Gastroesophageal sphincter (tissue), 4 donors: Measurements from ENCODE around the gene SIPA1L3. TPM values are rescaled to one million over a fixed set of nuclear protein-coding genes. Genes with fewer than 3 reads are reported as not detected.

ENCODE experiments used
- ATAC-seq: fragments of 150-250 bp; one replicate; pipeline ENCODE4 v1.9.1; 2016; ENCODE audit warnings: mild to moderate bottlenecking, moderate library complexity
- H3K27ac ChIP-seq, 4 donors: fragments of 200-600 bp; sonication (generic) in 3 of 4; 1 replicate in 3 of 4; 2 replicates in 1 of 4; pipeline ENCODE4 v1.5.1; 2016 to 2019
- H3K27me3 ChIP-seq: fragments of 200-600 bp; sonication (generic); one replicate; pipeline ENCODE4 v1.5.1; 2019
- H3K36me3 ChIP-seq, 2 donors: fragments of 200-600 bp; sonication (generic); one replicate each; pipeline ENCODE4 v1.5.1; 2019; ENCODE audit warnings: control low read depth in 1 of 2
- H3K4me1 ChIP-seq, 3 donors: fragments of 200-600 bp; sonication (generic); 1 replicate in 2 of 3; 2 replicates in 1 of 3; pipeline ENCODE4 v1.5.1; 2016 to 2019; ENCODE audit warnings: control low read depth in 2 of 3
- H3K4me3 ChIP-seq, 2 donors: fragments of 200-600 bp; sonication (generic); one replicate each; pipeline ENCODE4 v1.5.1; 2019; ENCODE audit warnings: mild to moderate bottlenecking in 1 of 2, moderate library complexity in 1 of 2
- H3K9me3 ChIP-seq, 3 donors: fragments of 200-600 bp; sonication (generic); one replicate each; pipeline ENCODE4 v1.5.1; 2017 to 2019; ENCODE audit warnings: control low read depth in 2 of 3
- EP300 ChIP-seq: sonication (generic); formaldehyde crosslinking; IDR thresholded peaks from one replicate; pipeline ENCODE4 v1.6.1; 2017; ENCODE audit warnings: antibody characterized with exemption, mild to moderate bottlenecking
- POLR2A ChIP-seq, 2 donors: fragments of 450-650 bp; IDR thresholded peaks; one replicate each; pipeline ENCODE4 v1.6.1; 2017; ENCODE audit warnings: antibody characterized with exemption in 2 of 2, mild to moderate bottlenecking in 2 of 2, moderate library complexity in 1 of 2
- POLR2AphosphoS5 ChIP-seq: sonication (generic); formaldehyde crosslinking; IDR thresholded peaks from one replicate; pipeline ENCODE4 v1.6.1; 2017; ENCODE audit warnings: antibody characterized with exemption
- WGBS, 2 donors: methylation state at CpG; one replicate each; pipeline ENCODE4 v1.1.5; 2018; ENCODE audit warnings: low coverage in 1 of 2; 5-methylcytosine and 5-hydroxymethylcytosine counted together
- total RNA-seq, 4 donors: library from RNA; depleted of rRNA; stranded (reverse); fragments of >200 nt; gene quantifications; one replicate each; pipeline ENCODE4 v1.1.0, GENCODE V29; 2016
- TF ChIP-seq, protein P1 (sequence below), 4 experiments: fragments of 200-600 bp in 2 of 4; fragments of 450-650 bp in 2 of 4; sonication (generic) in 1 of 4; IDR thresholded peaks; one replicate each; pipeline ENCODE4 v1.5.1; 2017 to 2019; ENCODE audit warnings: antibody characterized with exemption in 4 of 4, mild to moderate bottlenecking in 2 of 4, moderate library complexity in 2 of 4

SIPA1L3 gene
- total RNA-seq, 4 donors from 2014 or later, result 5.9 to 20.2 (median 11.8) TPM

GRCh38 chr19:37926711-37927110 is 19.7 kb downstream of the SIPA1L3 start:
- TF ChIP-seq EP300 (no peak), POLR2A (IDR thresholded peaks at IDR 0.05) (no peak), POLR2AphosphoS5 (no peak)
- TF ChIP-seq, protein P1, sequence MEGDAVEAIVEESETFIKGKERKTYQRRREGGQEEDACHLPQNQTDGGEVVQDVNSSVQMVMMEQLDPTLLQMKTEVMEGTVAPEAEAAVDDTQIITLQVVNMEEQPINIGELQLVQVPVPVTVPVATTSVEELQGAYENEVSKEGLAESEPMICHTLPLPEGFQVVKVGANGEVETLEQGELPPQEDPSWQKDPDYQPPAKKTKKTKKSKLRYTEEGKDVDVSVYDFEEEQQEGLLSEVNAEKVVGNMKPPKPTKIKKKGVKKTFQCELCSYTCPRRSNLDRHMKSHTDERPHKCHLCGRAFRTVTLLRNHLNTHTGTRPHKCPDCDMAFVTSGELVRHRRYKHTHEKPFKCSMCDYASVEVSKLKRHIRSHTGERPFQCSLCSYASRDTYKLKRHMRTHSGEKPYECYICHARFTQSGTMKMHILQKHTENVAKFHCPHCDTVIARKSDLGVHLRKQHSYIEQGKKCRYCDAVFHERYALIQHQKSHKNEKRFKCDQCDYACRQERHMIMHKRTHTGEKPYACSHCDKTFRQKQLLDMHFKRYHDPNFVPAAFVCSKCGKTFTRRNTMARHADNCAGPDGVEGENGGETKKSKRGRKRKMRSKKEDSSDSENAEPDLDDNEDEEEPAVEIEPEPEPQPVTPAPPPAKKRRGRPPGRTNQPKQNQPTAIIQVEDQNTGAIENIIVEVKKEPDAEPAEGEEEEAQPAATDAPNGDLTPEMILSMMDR (IDR thresholded peaks at IDR 0.05), result no peak
- Histone ChIP-seq H3K4me1 (peaks cover 0 to 5% (median 0%) of the 10 kb centered on the region in 3 donors), H3K4me3 (no peak overlapping the region), H3K27me3 (no peaks in the 10 kb centered on the region), H3K36me3 (peaks cover 0 to 6% of the 10 kb centered on the region in 2 donors), H3K27ac (no peak overlapping the region), H3K9me3 (no peaks in the 10 kb centered on the region)
- no peak for ATAC-seq
- WGBS, 2 donors, result 69 to 83% methylated on average over 3 to 4 of the region's 5 CpGs

GRCh38 chr19:37928527-37929286 is 21.7 kb downstream of the SIPA1L3 start:
- no peak for ATAC-seq
- H3K36me3 ChIP-seq, result no peaks in the 10 kb centered on the region
- WGBS, 2 donors, result 65 to 90% methylated on average over 2 to 4 of the region's 5 CpGs
- H3K9me3 ChIP-seq, result no peaks in the 10 kb centered on the region
- peaks cover 0 to 24% (median 0%) of the 10 kb centered on the region in 3 donors for H3K4me1 ChIP-seq
- H3K27me3 ChIP-seq, result no peaks in the 10 kb centered on the region
- no peak overlapping the region for H3K4me3 ChIP-seq
- no peak for TF ChIP-seq EP300
- no peak for TF ChIP-seq POLR2AphosphoS5
- TF ChIP-seq POLR2A (IDR thresholded peaks at IDR 0.05), result no peak
- TF ChIP-seq, protein P1 (IDR thresholded peaks at IDR 0.05), result no peak
- H3K27ac ChIP-seq, result no peak overlapping the region

- 83 to 100% methylated on average over 1 to 4 of the region's 4 CpGs for WGBS, 2 donors
- Histone ChIP-seq H3K4me3 (no peak overlapping the region), H3K4me1 (peaks cover 0 to 31% (median 0%) of the 10 kb centered on the region in 3 donors)
Measured at GRCh38 chr19:37929355-37929923, 22.4 kb downstream of the SIPA1L3 start.

DNA sequence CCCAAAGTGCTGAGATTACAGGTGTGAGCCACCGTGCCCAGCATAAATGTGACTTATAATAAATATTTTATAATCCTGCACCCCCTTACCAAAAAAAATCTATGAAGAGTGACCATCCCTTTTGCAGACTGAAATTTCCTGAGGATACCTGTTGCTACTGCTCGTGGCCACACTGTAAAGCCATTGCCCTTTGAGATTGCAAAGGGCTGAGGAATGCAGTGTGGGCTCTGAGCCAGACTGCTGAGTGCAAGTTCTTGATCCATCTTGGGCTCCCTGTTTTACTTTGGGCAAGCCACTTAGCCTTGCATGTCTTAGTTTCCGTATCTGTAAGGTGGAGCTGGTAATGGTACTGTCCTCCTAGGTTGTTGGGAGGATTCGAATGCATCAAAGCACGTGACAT is 23.4 kb downstream of the SIPA1L3 start:
- no peak for ATAC-seq
- Histone ChIP-seq H3K27me3 (no peaks in the 10 kb centered on the region), H3K36me3 (no peaks in the 10 kb centered on the region), H3K4me1 (peaks cover 0 to 31% (median 0%) of the 10 kb centered on the region in 3 donors), H3K9me3 (peaks cover 0 to 2% (median 0%) of the 10 kb centered on the region in 3 donors), H3K4me3 (no peak overlapping the region), H3K27ac (no peak overlapping the region)
- TF ChIP-seq POLR2AphosphoS5 (no peak), POLR2A (IDR thresholded peaks at IDR 0.05) (no peak), EP300 (no peak)
- TF ChIP-seq, protein P1 (IDR thresholded peaks at IDR 0.05), result no peak
- WGBS, 2 donors, result 88 to 93% methylated on average over 2 of the region's 5 CpGs

More at GRCh38 chr19:37929355-37929923, 22.4 kb downstream of the SIPA1L3 start:
- Histone ChIP-seq H3K36me3 (no peaks in the 10 kb centered on the region), H3K9me3 (no peaks in the 10 kb centered on the region), H3K27me3 (no peaks in the 10 kb centered on the region), H3K27ac (no peak overlapping the region)
- ATAC-seq, result no peak
- TF ChIP-seq POLR2A (IDR thresholded peaks at IDR 0.05), result no peak
- TF ChIP-seq, protein P1 (IDR thresholded peaks at IDR 0.05), result no peak
- no peak for TF ChIP-seq POLR2AphosphoS5
- no peak for TF ChIP-seq EP300
